8988T (cell line): Measurements from ENCODE around the gene MAP3K21.

ENCODE experiments used
- DNase-seq: peaks from one replicate; pipeline ENCODE4 v3.0.0; 2011

MAP3K21 gene

GRCh38 chr1:233326811-233327650 is 493 bp upstream of the MAP3K21 start:
- peak; percentile 64 for DNase-seq

GRCh38 chr1:233328142-233328921 is 808 bp downstream of the MAP3K21 start:
- peak; percentile 11 for DNase-seq

GRCh38 chr1:233331676-233332519 is 4.4 kb downstream of the MAP3K21 start:
- DNase-seq = no peak

- no peak for DNase-seq
Observed at GRCh38 chr1:233333086-233333485, 5.6 kb downstream of the MAP3K21 start.

GRCh38 chr1:233334092-233334491 is 6.6 kb downstream of the MAP3K21 start:
- DNase-seq = no peak

- DNase-seq = no peak
Observed at GRCh38 chr1:233336554-233337456, 9.3 kb downstream of the MAP3K21 start.

- DNase-seq = no peak
Observed at GRCh38 chr1:233337505-233337904, 10.0 kb downstream of the MAP3K21 start.

- DNase-seq = no peak
Observed at GRCh38 chr1:233338102-233338501, 10.6 kb downstream of the MAP3K21 start.

GRCh38 chr1:233340031-233340555 is 12.6 kb downstream of the MAP3K21 start:
- no peak for DNase-seq

GRCh38 chr1:233340966-233341516 is 13.5 kb downstream of the MAP3K21 start:
- no peak for DNase-seq

- DNase-seq = no peak
Observed at GRCh38 chr1:233342086-233342485, 14.6 kb downstream of the MAP3K21 start.

- no peak for DNase-seq
Observed at GRCh38 chr1:233343262-233343661, 15.7 kb downstream of the MAP3K21 start.

GRCh38 chr1:233347338-233347737 is 19.8 kb downstream of the MAP3K21 start:
- no peak for DNase-seq

- no peak for DNase-seq
Observed at GRCh38 chr1:233349137-233349536, 21.6 kb downstream of the MAP3K21 start.

- no peak for DNase-seq
Observed at GRCh38 chr1:233354983-233355382, 27.5 kb downstream of the MAP3K21 start.

- no peak for DNase-seq
Observed at GRCh38 chr1:233355841-233356704, 28.5 kb downstream of the MAP3K21 start.

- DNase-seq = no peak
Observed at GRCh38 chr1:233356705-233356987, 29.1 kb downstream of the MAP3K21 start.

- no peak for DNase-seq
Observed at GRCh38 chr1:233357595-233358397, 30.3 kb downstream of the MAP3K21 start.

- DNase-seq = no peak
Observed at GRCh38 chr1:233359431-233359830, 31.9 kb downstream of the MAP3K21 start.

GRCh38 chr1:233359905-233360304 is 32.4 kb downstream of the MAP3K21 start:
- no peak for DNase-seq
